Common myeloid progenitor, CD34-positive (primary cell): Measurements from ENCODE around the gene RDX.

Experiments used
- CTCF ChIA-PET: fragments of 350-600 bp; sonication (Branson Sonifier 250); formaldehyde crosslinking; loops from one replicate; lab custom pipeline; 2021; ENCODE audit warnings: antibody characterized with exemption; lab: Charles Lee
- POLR2A ChIA-PET: fragments of 350-600 bp; sonication (Branson Sonifier 250); formaldehyde crosslinking; loops from one replicate; lab custom pipeline; 2021; ENCODE audit warnings: antibody characterized with exemption; lab: Charles Lee
- DNase-seq, 3 donors: peaks; one replicate each; pipeline versions ENCODE4 v3.0.0 to v3.0.0-alpha.2; 2013
- H3K27ac ChIP-seq, 2 experiments: 1 replicate in 1 of 2; 2 replicates in 1 of 2; pipeline ENCODE4 v1.7.0; 2013; ENCODE audit warnings: inconsistent platforms in 2 of 2, low read length in 2 of 2, mild to moderate bottlenecking in 2 of 2, low read depth in 1 of 2, moderate library complexity in 1 of 2; ENCODE audit not compliant: severe bottlenecking in 2 of 2, insufficient read depth in 1 of 2, poor library complexity in 1 of 2
- H3K27me3 ChIP-seq, 5 experiments: replicated peaks in 2 of 5; 1 replicate in 3 of 5; 2 replicates in 2 of 5; pipeline versions ENCODE4 v1.6.1 to v1.7.0; 2013; ENCODE audit warnings: low read length in 4 of 5, mild to moderate bottlenecking in 2 of 5, moderate library complexity in 2 of 5, inconsistent platforms in 1 of 5; ENCODE audit not compliant: insufficient read depth in 5 of 5, control insufficient read depth in 4 of 5
- H3K36me3 ChIP-seq, 4 experiments: 1 replicate in 2 of 4; 2 replicates in 2 of 4; pipeline versions ENCODE4 v1.6.1 to v1.7.0; 2013; ENCODE audit warnings: low read length in 3 of 4, control low read depth in 1 of 4, mild to moderate bottlenecking in 1 of 4; ENCODE audit not compliant: control insufficient read depth in 4 of 4, insufficient read depth in 4 of 4
- H3K4me1 ChIP-seq, 4 experiments: 1 replicate in 3 of 4; 2 replicates in 1 of 4; pipeline versions ENCODE4 v1.6.1 to v1.7.1; 2013; ENCODE audit warnings: low read length in 3 of 4, mild to moderate bottlenecking in 3 of 4, control low read depth in 1 of 4, inconsistent platforms in 1 of 4, moderate library complexity in 1 of 4; ENCODE audit not compliant: control insufficient read depth in 4 of 4, insufficient read depth in 4 of 4; ENCODE audit errors: control extremely low read depth in 1 of 4
- H3K4me3 ChIP-seq, 7 experiments: 1 replicate in 4 of 7; 2 replicates in 3 of 7; pipeline versions ENCODE4 v1.5.1 to v1.7.0; 2013; ENCODE audit warnings: mild to moderate bottlenecking in 7 of 7, low read length in 6 of 7, moderate library complexity in 6 of 7, inconsistent platforms in 2 of 7, low read depth in 2 of 7, control low read depth in 1 of 7; ENCODE audit not compliant: insufficient read depth in 4 of 7, control insufficient read depth in 1 of 7; ENCODE audit errors: extremely low read depth in 1 of 7
- H3K9me3 ChIP-seq, 5 experiments: 1 replicate in 4 of 5; 2 replicates in 1 of 5; pipeline versions ENCODE4 v1.6.1 to v1.7.1; 2013; ENCODE audit warnings: low read length in 4 of 5, mild to moderate bottlenecking in 2 of 5, inconsistent platforms in 1 of 5, low read depth in 1 of 5, moderate library complexity in 1 of 5; ENCODE audit not compliant: control insufficient read depth in 4 of 5, insufficient read depth in 2 of 5; ENCODE audit errors: control extremely low read depth in 1 of 5
- WGBS: methylation state at CpG from one replicate; pipeline ENCODE4 v1.1.5; 2013; ENCODE audit not compliant: insufficient coverage; 5-methylcytosine and 5-hydroxymethylcytosine counted together

RDX gene

DNA sequence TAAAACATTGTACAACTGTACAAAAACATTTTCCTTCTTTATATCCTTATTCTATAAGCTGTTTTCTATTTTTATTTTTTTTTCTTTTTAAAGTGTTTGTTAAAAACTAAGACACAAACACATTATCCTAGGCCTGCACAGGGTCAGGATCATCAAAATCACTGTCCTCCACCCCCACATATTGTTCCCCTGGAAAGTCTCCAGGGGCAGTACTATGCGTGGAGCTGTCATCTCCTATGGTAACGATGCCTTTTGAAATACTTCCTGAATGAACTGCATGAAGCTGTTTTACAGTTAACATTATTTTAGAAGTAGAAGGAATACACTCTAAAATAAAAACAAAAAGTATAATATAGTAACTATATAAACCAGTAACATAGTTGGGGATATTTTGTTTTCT lies 136.0 kb downstream of the RDX start:
- Histone ChIP-seq H3K4me1 (no peaks in the 10 kb centered on the region), H3K27me3 (no peaks in the 10 kb centered on the region), H3K4me3 (no peak overlapping the region), H3K27ac (no peak overlapping the region), H3K36me3 (peaks cover 13 to 75% (median 41%) of the 10 kb centered on the region in 4 experiments), H3K9me3 (no peaks in the 10 kb centered on the region)
- no CpG with 5 or more reads among the region's 2 CpGs for WGBS
- DNase-seq = no peak
- POLR2A ChIA-PET = no interaction called here
- CTCF ChIA-PET = interaction anchor here (0.5 to 0.7 kb wide), 3 partner anchors 30 to 1431 kb away, joined by 3 read pairs; no protein-coding TSS in a partner anchor

GRCh38 chr11:110160016-110160415 lies 136.4 kb downstream of the RDX start:
- ChIA-PET POLR2A (no interaction called here), CTCF (interaction anchor here (1.2 kb wide), 1 partner anchor 9 kb away, joined by 5 read pairs; no protein-coding TSS in a partner anchor)
- Histone ChIP-seq H3K4me1 (no peaks in the 10 kb centered on the region), H3K27ac (no peak overlapping the region), H3K36me3 (peaks cover 13 to 73% (median 37%) of the 10 kb centered on the region in 4 experiments), H3K9me3 (no peaks in the 10 kb centered on the region), H3K4me3 (no peak overlapping the region), H3K27me3 (no peaks in the 10 kb centered on the region)
- WGBS = no CpG with 5 or more reads among the region's 3 CpGs
- no peak for DNase-seq

DNA sequence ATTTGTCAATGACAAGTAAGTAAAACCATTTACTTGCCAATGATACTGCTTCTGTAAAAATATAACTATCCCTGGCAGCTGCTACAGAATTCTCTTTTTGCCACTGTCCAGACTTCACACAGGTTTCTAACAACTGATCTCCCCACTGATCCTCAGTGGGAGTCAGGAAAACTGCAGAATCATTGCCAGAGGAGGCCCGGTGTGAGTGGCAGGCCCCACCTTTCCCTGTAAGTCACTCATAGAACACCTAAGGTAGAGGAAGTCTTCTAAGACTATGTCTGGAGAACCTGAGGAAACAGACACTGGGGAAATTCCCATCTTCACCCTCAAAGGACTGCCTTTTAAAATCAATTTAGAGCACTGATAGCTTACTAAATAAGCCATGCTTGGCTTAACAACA lies 136.9 kb downstream of the RDX start:
- 71% methylated on average over 1 of the region's 1 CpG for WGBS
- Histone ChIP-seq H3K36me3 (peaks cover 13 to 67% (median 32%) of the 10 kb centered on the region in 4 experiments), H3K4me3 (no peak overlapping the region), H3K4me1 (no peaks in the 10 kb centered on the region), H3K9me3 (no peaks in the 10 kb centered on the region), H3K27ac (no peak overlapping the region), H3K27me3 (no peaks in the 10 kb centered on the region)
- ChIA-PET CTCF (interaction anchor here (0.7 to 1.6 kb wide), 4 partner anchors 9 to 49 kb away, joined by 3 to 5 read pairs (median 3); no protein-coding TSS in a partner anchor), POLR2A (no interaction called here)
- no peak for DNase-seq

DNA sequence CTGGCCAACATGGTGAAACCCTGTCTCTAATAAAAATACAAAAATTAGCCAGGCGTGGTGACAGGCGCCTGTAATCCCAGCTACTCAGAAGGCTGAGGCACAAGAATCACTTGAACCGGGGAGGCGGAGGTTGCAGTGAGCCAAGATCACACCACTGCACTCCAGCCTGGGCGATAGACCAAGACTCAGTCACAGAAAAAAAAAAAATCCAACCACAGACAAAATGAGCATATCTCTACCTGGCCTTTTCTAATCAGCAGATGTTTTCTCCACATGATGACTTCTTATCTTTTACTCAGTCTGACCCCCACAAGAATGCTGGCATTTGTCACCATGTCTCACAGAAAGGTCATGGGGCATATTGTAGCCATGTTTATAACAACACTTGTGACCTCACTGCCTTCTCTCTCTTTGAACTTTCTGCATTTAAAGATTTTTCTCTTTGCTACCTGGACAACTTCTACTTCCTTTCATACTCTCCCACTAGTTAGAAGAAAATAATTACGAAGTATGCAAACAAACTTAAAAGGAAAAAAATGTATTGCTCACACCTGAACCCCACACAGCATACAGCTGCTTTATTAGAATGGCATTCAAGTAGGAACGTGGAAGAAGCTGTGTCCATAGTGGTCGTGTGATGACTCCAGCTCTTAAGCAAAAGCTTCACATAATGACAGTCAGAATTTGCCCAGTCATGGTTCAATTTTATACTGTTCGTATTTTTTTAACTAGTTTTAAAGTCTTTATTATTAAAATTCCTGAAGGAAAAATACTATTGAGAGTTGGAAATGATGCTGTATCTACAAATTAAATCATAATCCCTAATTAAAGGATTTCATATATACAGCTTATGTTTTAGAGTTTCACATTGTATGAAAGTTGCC lies 137.9 kb downstream of the RDX start:
- POLR2A ChIA-PET = no interaction called here
- no peak overlapping the region for H3K27ac ChIP-seq
- no peaks in the 10 kb centered on the region for H3K27me3 ChIP-seq
- 97% methylated on average over 5 of the region's 9 CpGs for WGBS
- CTCF ChIA-PET = interaction anchor here (0.6 to 1.7 kb wide), 8 partner anchors 8 to 1691 kb away, joined by 3 to 5 read pairs (median 4); no protein-coding TSS in a partner anchor
- H3K36me3 ChIP-seq = peaks cover 13 to 63% (median 28%) of the 10 kb centered on the region in 4 experiments
- no peak overlapping the region for H3K4me3 ChIP-seq
- no peaks in the 10 kb centered on the region for H3K9me3 ChIP-seq
- no peak for DNase-seq
- H3K4me1 ChIP-seq = no peaks in the 10 kb centered on the region

DNA sequence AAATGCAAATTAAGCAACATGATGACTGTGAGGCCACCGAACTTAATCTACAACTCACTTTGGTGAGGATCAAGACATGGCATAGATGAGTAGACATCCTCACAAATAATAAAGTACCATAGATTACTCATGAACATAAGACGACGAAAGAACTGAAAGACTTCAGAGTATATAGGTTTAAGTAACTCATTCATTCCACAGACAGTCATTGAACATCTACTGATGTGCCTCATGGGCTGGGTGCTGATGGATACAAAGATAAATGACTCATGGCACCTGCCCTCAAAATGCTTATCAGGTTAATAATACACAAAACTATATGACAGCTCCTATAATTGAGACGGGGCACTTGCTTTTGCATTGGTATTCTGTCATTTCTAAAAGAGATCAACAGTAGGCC lies 139.9 kb downstream of the RDX start:
- Histone ChIP-seq H3K27ac (no peak overlapping the region), H3K36me3 (peaks cover 16 to 53% (median 24%) of the 10 kb centered on the region in 4 experiments), H3K4me1 (peaks cover 0 to 7% (median 0%) of the 10 kb centered on the region in 4 experiments), H3K4me3 (no peak overlapping the region), H3K9me3 (no peaks in the 10 kb centered on the region), H3K27me3 (no peaks in the 10 kb centered on the region)
- 100% methylated on average over 1 of the region's 4 CpGs for WGBS
- ChIA-PET POLR2A (no interaction called here), CTCF (interaction anchor here (1.7 kb wide), 1 partner anchor 26 kb away, joined by 5 read pairs; no protein-coding TSS in a partner anchor)
- no peak for DNase-seq

DNA sequence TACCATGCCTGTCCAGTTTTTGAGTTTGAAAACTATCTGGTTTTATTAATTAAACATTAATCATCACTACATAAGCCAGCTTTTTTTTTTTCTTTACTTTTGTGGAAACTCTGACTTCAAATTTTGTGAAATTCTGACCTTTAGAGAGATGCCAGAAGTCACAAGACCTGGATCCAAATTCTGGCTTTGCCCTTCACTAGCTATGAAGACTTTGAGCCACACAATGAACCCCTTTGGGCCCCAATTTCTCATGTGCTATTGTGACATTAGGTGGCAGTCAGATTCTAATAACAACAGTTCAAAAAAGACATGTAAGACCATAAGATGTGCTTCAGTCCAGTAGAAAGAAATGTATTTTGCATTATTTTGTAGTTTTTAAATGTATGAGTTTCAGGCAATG lies 142.9 kb downstream of the RDX start:
- H3K4me1 ChIP-seq = peaks cover 6 to 33% (median 9%) of the 10 kb centered on the region in 4 experiments
- ChIA-PET POLR2A (no interaction called here), CTCF (interaction anchor here (0.6 to 1.4 kb wide), 2 partner anchors 11 to 350 kb away, joined by 3 to 4 read pairs; no protein-coding TSS in a partner anchor)
- H3K27me3 ChIP-seq = no peaks in the 10 kb centered on the region
- no peak for DNase-seq
- H3K36me3 ChIP-seq = peaks cover 1 to 33% (median 9%) of the 10 kb centered on the region in 4 experiments
- no peaks in the 10 kb centered on the region for H3K9me3 ChIP-seq
- H3K27ac ChIP-seq = no peak overlapping the region
- no peak overlapping the region for H3K4me3 ChIP-seq

GRCh38 chr11:110152199-110152598 lies 144.2 kb downstream of the RDX start:
- WGBS = 100% methylated on average over 1 of the region's 1 CpG
- CTCF ChIA-PET = no interaction called here
- no peaks in the 10 kb centered on the region for H3K9me3 ChIP-seq

More at GRCh38 chr11:110152199-110152598, 144.2 kb downstream of the RDX start:
- Histone ChIP-seq H3K4me1 (peaks cover 11 to 45% (median 20%) of the 10 kb centered on the region in 4 experiments), H3K36me3 (peaks cover 0 to 25% (median 9%) of the 10 kb centered on the region in 4 experiments), H3K27me3 (no peaks in the 10 kb centered on the region), H3K4me3 (no peak overlapping the region), H3K27ac (peak overlapping the region in 1 of 2 experiments; percentile 44)
- DNase-seq = no peak
- POLR2A ChIA-PET = no interaction called here
